Breast epithelium (tissue), 4 donors: Measurements from ENCODE around the gene GLI1. TPM values are rescaled to one million over a fixed set of nuclear protein-coding genes. Genes with fewer than 3 reads are reported as not detected.
"Not testable (repeated sequence)": the region's sequence is repeated elsewhere in the genome, so short reads cannot be mapped to it uniquely, and the experiment has no call there.

Source experiments
- DNase-seq, 2 donors: peaks; one replicate each; pipeline ENCODE4 v3.0.0-alpha.2; 2019; ENCODE audit warnings: low spot score in 2 of 2
- H3K27ac ChIP-seq, 2 donors: fragments of 200-600 bp; sonication (generic) in 1 of 2; one replicate each; pipeline ENCODE4 v1.5.1; 2016 to 2019; ENCODE audit warnings: mild to moderate bottlenecking in 1 of 2
- H3K27me3 ChIP-seq, 2 donors: fragments of 200-600 bp; sonication (generic) in 1 of 2; one replicate each; pipeline versions ENCODE4 v1.5.1 to v1.6.0; 2017 to 2019; ENCODE audit warnings: control low read depth in 1 of 2, mild to moderate bottlenecking in 1 of 2
- H3K36me3 ChIP-seq: fragments of 200-600 bp; one replicate; pipeline ENCODE4 v1.5.1; 2019
- H3K4me1 ChIP-seq, 2 donors: fragments of 200-600 bp; sonication (generic); one replicate each; pipeline ENCODE4 v1.5.1; 2016 to 2019; ENCODE audit warnings: control low read depth in 1 of 2
- H3K4me3 ChIP-seq, 3 donors: fragments of 200-600 bp; sonication (generic); 1 replicate in 2 of 3; 2 replicates in 1 of 3; pipeline ENCODE4 v1.5.1; 2016 to 2019; ENCODE audit warnings: mild to moderate bottlenecking in 3 of 3, moderate library complexity in 2 of 3
- H3K9me3 ChIP-seq, 2 donors: fragments of 200-600 bp; sonication (generic) in 1 of 2; one replicate each; pipeline ENCODE4 v1.5.1; 2016 to 2019; ENCODE audit warnings: control low read depth in 1 of 2
- CTCF ChIP-seq, 3 donors: fragments of 450-650 bp; IDR thresholded peaks; one replicate each; pipeline ENCODE4 v1.5.1; 2016 to 2017; ENCODE audit warnings: antibody characterized with exemption in 3 of 3, mild to moderate bottlenecking in 3 of 3, moderate library complexity in 3 of 3
- POLR2A ChIP-seq: fragments of 450-650 bp; IDR thresholded peaks from one replicate; pipeline ENCODE4 v1.6.1; 2016; ENCODE audit warnings: antibody characterized with exemption, mild to moderate bottlenecking, moderate library complexity
- POLR2AphosphoS5 ChIP-seq, 3 donors: sonication (generic); formaldehyde crosslinking; IDR thresholded peaks; one replicate each; pipeline ENCODE4 v1.6.1; 2017; ENCODE audit warnings: antibody characterized with exemption in 3 of 3
- intact Hi-C: fragments of 100-400 bp; cut with DNase I; formaldehyde crosslinking; loops from one replicate; pipeline ENCODE4 v1.15.1; 2023; ENCODE audit warnings: low total_unique reads
- total RNA-seq, 3 donors: library from RNA; depleted of rRNA; stranded (reverse); fragments of >200 nt; gene quantifications; one replicate each; pipeline ENCODE4 v1.1.0, GENCODE V29; 2016

GLI1 gene
- total RNA-seq, 3 donors from 2014 or later, result 0.66 to 2.1 (median 1.2) TPM

- Histone ChIP-seq H3K9me3 (no peaks in the 10 kb centered on the region), H3K36me3 (no peaks in the 10 kb centered on the region)
- TF ChIP-seq CTCF (IDR thresholded peaks at IDR 0.05), result no peak
- TF ChIP-seq POLR2A, result no peak
- TF ChIP-seq POLR2AphosphoS5 (IDR thresholded peaks at IDR 0.05), result no peak
These were observed 32.1 kb downstream of the GLI1 start for GRCh38 chr12:57491393-57492280.

GRCh38 chr12:57495051-57495701, 35.6 kb downstream of the GLI1 start:
- H3K4me1 ChIP-seq, H3K27ac ChIP-seq, H3K27me3 ChIP-seq, H3K9me3 ChIP-seq, intact Hi-C loops, H3K36me3 ChIP-seq, DNase-seq, H3K4me3 ChIP-seq: not testable (repeated sequence)

More at GRCh38 chr12:57491393-57492280, 32.1 kb downstream of the GLI1 start:
- H3K4me3 ChIP-seq, result no peak overlapping the region
- peaks cover 0 to 12% of the 10 kb centered on the region in 2 donors for H3K4me1 ChIP-seq
- no peak for DNase-seq
- no peak overlapping the region for H3K27ac ChIP-seq
- intact Hi-C loops, result no loop called here
- no peaks in the 10 kb centered on the region for H3K27me3 ChIP-seq

GRCh38 chr12:57496822-57497221, 37.2 kb downstream of the GLI1 start:
- Histone ChIP-seq H3K36me3 (no peaks in the 10 kb centered on the region), H3K4me1 (no peaks in the 10 kb centered on the region), H3K4me3 (no peak overlapping the region), H3K27ac (no peak overlapping the region), H3K9me3 (no peaks in the 10 kb centered on the region), H3K27me3 (no peaks in the 10 kb centered on the region)
- intact Hi-C loops, result no loop called here
- TF ChIP-seq POLR2AphosphoS5 (IDR thresholded peaks at IDR 0.05) (no peak), CTCF (IDR thresholded peaks at IDR 0.05) (no peak), POLR2A (no peak)
- no peak for DNase-seq

- intact Hi-C loops, result no loop called here
These were observed 37.9 kb downstream of the GLI1 start for GRCh38 chr12:57497223-57498131.

More at GRCh38 chr12:57497223-57498131, 37.9 kb downstream of the GLI1 start:
- H3K36me3 ChIP-seq, result no peaks in the 10 kb centered on the region
- H3K27ac ChIP-seq, result no peak overlapping the region
- TF ChIP-seq POLR2AphosphoS5 (IDR thresholded peaks at IDR 0.05) (no peak), POLR2A (no peak), CTCF (IDR thresholded peaks at IDR 0.05) (no peak)
- no peaks in the 10 kb centered on the region for H3K4me1 ChIP-seq
- no peaks in the 10 kb centered on the region for H3K9me3 ChIP-seq
- H3K27me3 ChIP-seq, result no peaks in the 10 kb centered on the region
- DNase-seq, result no peak
- no peak overlapping the region for H3K4me3 ChIP-seq
